HEK293 (cell line): ENCODE measurements around the gene TMC5.
A peak's percentile ranks its signal among the peaks of the same experiment; 100 is the strongest.

Source experiments
- FEZF1 ChIP-seq: fragments of 450-650 bp; formaldehyde crosslinking; IDR thresholded peaks from 2 replicates; pipeline ENCODE4 v1.5.1; 2016; ENCODE audit warnings: missing biosample characterization, missing genetic modification characterization
- GLI2 ChIP-seq: fragments of 450-650 bp; formaldehyde crosslinking; IDR thresholded peaks from 2 replicates; pipeline ENCODE4; 2017; ENCODE audit warnings: missing biosample characterization, missing genetic modification characterization, low read depth, borderline replicate concordance
- GLIS2 ChIP-seq: fragments of 450-650 bp; formaldehyde crosslinking; IDR thresholded peaks from 2 replicates; pipeline ENCODE4 v1.5.1; 2016; ENCODE audit warnings: missing biosample characterization, missing genetic modification characterization
- HOXA7 ChIP-seq: sonication (generic); formaldehyde crosslinking; IDR thresholded peaks from 2 replicates; pipeline ENCODE4 v1.8.1; 2022; ENCODE audit warnings: missing genetic modification reagents, borderline replicate concordance
- INSM2 ChIP-seq: fragments of 450-650 bp; formaldehyde crosslinking; IDR thresholded peaks from 2 replicates; pipeline ENCODE4 v1.5.1; 2016; ENCODE audit warnings: missing biosample characterization, missing genetic modification characterization
- KLF8 ChIP-seq: fragments of 450-650 bp; formaldehyde crosslinking; IDR thresholded peaks from 2 replicates; pipeline ENCODE4 v1.5.1; 2016; ENCODE audit warnings: missing biosample characterization, missing genetic modification characterization
- OVOL3 ChIP-seq: fragments of 450-650 bp; formaldehyde crosslinking; IDR thresholded peaks from 2 replicates; pipeline ENCODE4 v1.5.1; 2016; ENCODE audit warnings: missing biosample characterization, missing genetic modification characterization
- SCRT1 ChIP-seq: fragments of 450-650 bp; formaldehyde crosslinking; IDR thresholded peaks from 2 replicates; pipeline ENCODE4 v1.5.1; 2016; ENCODE audit warnings: missing biosample characterization, missing genetic modification characterization, borderline replicate concordance
- ZBTB21 ChIP-seq: fragments of 450-650 bp; formaldehyde crosslinking; IDR thresholded peaks from 2 replicates; pipeline ENCODE4 v1.5.1; 2017; ENCODE audit warnings: missing biosample characterization, missing genetic modification characterization
- ZBTB26 ChIP-seq: fragments of 450-650 bp; formaldehyde crosslinking; optimal IDR thresholded peaks from 2 replicates; pipeline ENCODE3; 2016; ENCODE audit warnings: missing biosample characterization, mild to moderate bottlenecking, missing genetic modification characterization
- ZBTB6 ChIP-seq: fragments of 450-650 bp; formaldehyde crosslinking; IDR thresholded peaks from 2 replicates; pipeline ENCODE4 v1.5.1; 2017; ENCODE audit warnings: missing biosample characterization, missing genetic modification characterization
- ZBTB8A ChIP-seq: fragments of 450-650 bp; formaldehyde crosslinking; IDR thresholded peaks from 2 replicates; pipeline ENCODE4 v1.5.1; 2016; ENCODE audit warnings: missing biosample characterization, missing genetic modification characterization
- ZEB2 ChIP-seq: fragments of 450-650 bp; formaldehyde crosslinking; IDR thresholded peaks from 2 replicates; pipeline ENCODE4 v1.5.1; 2016; ENCODE audit warnings: missing biosample characterization, missing genetic modification characterization
- ZFP3 ChIP-seq: fragments of 450-650 bp; formaldehyde crosslinking; IDR thresholded peaks from 2 replicates; pipeline ENCODE4 v1.5.1; 2016; ENCODE audit warnings: low read depth, missing biosample characterization, missing genetic modification characterization
- ZNF121 ChIP-seq: fragments of 450-650 bp; formaldehyde crosslinking; IDR thresholded peaks from 2 replicates; pipeline ENCODE4 v1.5.1; 2016; ENCODE audit warnings: missing biosample characterization, missing genetic modification characterization
- ZNF138 ChIP-seq: fragments of 450-650 bp; formaldehyde crosslinking; IDR thresholded peaks from 2 replicates; pipeline ENCODE4 v1.5.1; 2016; ENCODE audit warnings: missing biosample characterization, missing genetic modification characterization, borderline replicate concordance
- ZNF211 ChIP-seq: fragments of 450-650 bp; formaldehyde crosslinking; IDR thresholded peaks from 2 replicates; pipeline ENCODE4 v1.5.1; 2016; ENCODE audit warnings: low read depth, missing biosample characterization, missing genetic modification characterization
- ZNF214 ChIP-seq: fragments of 450-650 bp; formaldehyde crosslinking; IDR thresholded peaks from 2 replicates; pipeline ENCODE4 v1.5.1; 2017; ENCODE audit warnings: missing biosample characterization, mild to moderate bottlenecking, missing genetic modification characterization, borderline replicate concordance
- ZNF223 ChIP-seq: fragments of 450-650 bp; formaldehyde crosslinking; IDR thresholded peaks from 2 replicates; pipeline ENCODE4 v1.5.1; 2016; ENCODE audit warnings: missing biosample characterization, missing genetic modification characterization
- ZNF341 ChIP-seq: fragments of 450-650 bp; formaldehyde crosslinking; IDR thresholded peaks from 2 replicates; pipeline ENCODE4; 2016; ENCODE audit warnings: low read depth, missing biosample characterization, missing genetic modification characterization
- ZNF362 ChIP-seq: fragments of 450-650 bp; formaldehyde crosslinking; IDR thresholded peaks from 2 replicates; pipeline ENCODE4 v1.5.1; 2016; ENCODE audit warnings: missing biosample characterization, missing genetic modification characterization
- ZNF366 ChIP-seq: fragments of 450-650 bp; formaldehyde crosslinking; conservative IDR thresholded peaks from 2 replicates; pipeline ENCODE4 v1.5.1; 2016; ENCODE audit warnings: missing biosample characterization, missing genetic modification characterization
- ZNF529 ChIP-seq: fragments of 450-650 bp; formaldehyde crosslinking; IDR thresholded peaks from 2 replicates; pipeline ENCODE4 v1.5.1; 2017; ENCODE audit warnings: missing genetic modification characterization, missing biosample characterization; ENCODE audit not compliant: insufficient replicate concordance
- ZNF624 ChIP-seq: fragments of 450-650 bp; formaldehyde crosslinking; IDR thresholded peaks from 2 replicates; pipeline ENCODE4 v1.5.1; 2017; ENCODE audit warnings: missing biosample characterization, missing genetic modification characterization
- ZNF629 ChIP-seq: fragments of 450-650 bp; formaldehyde crosslinking; IDR thresholded peaks from 2 replicates; pipeline ENCODE4 v1.5.1; 2017; ENCODE audit warnings: missing biosample characterization, missing genetic modification characterization
- ZNF692 ChIP-seq: fragments of 450-650 bp; formaldehyde crosslinking; IDR thresholded peaks from 2 replicates; pipeline ENCODE4 v1.5.1; 2016; ENCODE audit warnings: missing biosample characterization, missing genetic modification characterization
- ZNF76 ChIP-seq: fragments of 450-650 bp; formaldehyde crosslinking; IDR thresholded peaks from 2 replicates; pipeline ENCODE4; 2016; ENCODE audit warnings: low read depth, missing biosample characterization, missing genetic modification characterization, borderline replicate concordance
- ZNF785 ChIP-seq: fragments of 450-650 bp; formaldehyde crosslinking; IDR thresholded peaks from 2 replicates; pipeline ENCODE4 v1.5.1; 2016; ENCODE audit warnings: missing biosample characterization, missing genetic modification characterization
- ZNF792 ChIP-seq: fragments of 450-650 bp; formaldehyde crosslinking; IDR thresholded peaks from 2 replicates; pipeline ENCODE4 v1.5.1; 2016; ENCODE audit warnings: missing biosample characterization, missing genetic modification characterization
- ZNF830 ChIP-seq: fragments of 450-650 bp; IDR thresholded peaks from 2 replicates; pipeline ENCODE4 v1.5.0; 2018; ENCODE audit warnings: missing biosample characterization, missing genetic modification characterization, low read depth, mild to moderate bottlenecking, moderate library complexity
- ZNF843 ChIP-seq: fragments of 450-650 bp; formaldehyde crosslinking; IDR thresholded peaks from 2 replicates; pipeline ENCODE4 v1.5.1; 2016; ENCODE audit warnings: missing biosample characterization, missing genetic modification characterization
- ZSCAN16 ChIP-seq: fragments of 450-650 bp; formaldehyde crosslinking; IDR thresholded peaks from 2 replicates; pipeline ENCODE4 v1.5.1; 2016; ENCODE audit warnings: missing biosample characterization, missing genetic modification characterization
- TF ChIP-seq, protein P1 (sequence below): fragments of 450-650 bp; formaldehyde crosslinking; IDR thresholded peaks from 2 replicates; pipeline ENCODE4 v1.5.1; 2016; ENCODE audit warnings: missing biosample characterization, missing genetic modification characterization

Gene TMC5

GRCh38 chr16:19521471-19522396 lies 104.1 kb downstream of the TMC5 start, which contains the start of gene GDE1 (continued):
- TF ChIP-seq ZBTB6 (tag by site-specific recombination) (no peak), ZNF223 (tag by site-specific recombination) (0 out of 2 replicates have a peak, but pooled peaks have one; percentile 41), ZNF366 (peak; percentile 24; the same call in 1 of the 2 replicates), INSM2 (no peak), GLI2 (tag by site-specific recombination) (no peak), ZEB2 (peak; percentile 86; the same call in 1 of the 2 replicates), ZNF341 (tag by site-specific recombination) (peak; percentile 37; the same call in 1 of the 2 replicates), ZNF362 (tag by site-specific recombination) (no peak), OVOL3 (tag by site-specific recombination) (no peak), SCRT1 (tag by site-specific recombination) (no peak), ZNF629 (no peak; the same call in none of the 2 replicates), ZNF529 (tag by site-specific recombination) (no peak), ZNF843 (tag by site-specific recombination) (0 out of 2 replicates have a peak, but pooled peaks have one; percentile 21), ZNF692 (tag by site-specific recombination) (peak; percentile 72), ZNF624 (tag by site-specific recombination) (no peak), ZNF792 (tag by site-specific recombination) (no peak), ZFP3 (no peak), ZNF214 (tag by site-specific recombination) (no peak), ZNF211 (tag by site-specific recombination) (no peak), ZNF121 (tag by site-specific recombination) (no peak), HOXA7 (CRISPR knock-in tag) (no peak), ZNF830 (tag by site-specific recombination) (no peak), ZNF785 (no peak), FEZF1 (tag by site-specific recombination) (no peak), ZNF138 (no peak), GLIS2 (tag by site-specific recombination) (no peak; the same call in 1 of the 2 replicates), ZSCAN16 (tag by site-specific recombination) (no peak), KLF8 (tag by site-specific recombination) (peak; percentile 27; the same call in 1 of the 2 replicates), ZNF76 (tag by site-specific recombination) (peak; percentile 92), ZBTB8A (tag by site-specific recombination) (0 out of 2 replicates have a peak, but pooled peaks have one; percentile 65), ZBTB21 (tag by site-specific recombination) (no peak), ZBTB26 (tag by site-specific recombination) (peak; percentile 54)
- TF ChIP-seq, protein P1, sequence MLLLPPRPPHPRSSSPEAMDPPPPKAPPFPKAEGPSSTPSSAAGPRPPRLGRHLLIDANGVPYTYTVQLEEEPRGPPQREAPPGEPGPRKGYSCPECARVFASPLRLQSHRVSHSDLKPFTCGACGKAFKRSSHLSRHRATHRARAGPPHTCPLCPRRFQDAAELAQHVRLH: 0 out of 2 replicates have a peak, but pooled peaks have one; percentile 50
